ENCODE data around the gene SLC26A3.

The SLC26A3 gene

DNA sequence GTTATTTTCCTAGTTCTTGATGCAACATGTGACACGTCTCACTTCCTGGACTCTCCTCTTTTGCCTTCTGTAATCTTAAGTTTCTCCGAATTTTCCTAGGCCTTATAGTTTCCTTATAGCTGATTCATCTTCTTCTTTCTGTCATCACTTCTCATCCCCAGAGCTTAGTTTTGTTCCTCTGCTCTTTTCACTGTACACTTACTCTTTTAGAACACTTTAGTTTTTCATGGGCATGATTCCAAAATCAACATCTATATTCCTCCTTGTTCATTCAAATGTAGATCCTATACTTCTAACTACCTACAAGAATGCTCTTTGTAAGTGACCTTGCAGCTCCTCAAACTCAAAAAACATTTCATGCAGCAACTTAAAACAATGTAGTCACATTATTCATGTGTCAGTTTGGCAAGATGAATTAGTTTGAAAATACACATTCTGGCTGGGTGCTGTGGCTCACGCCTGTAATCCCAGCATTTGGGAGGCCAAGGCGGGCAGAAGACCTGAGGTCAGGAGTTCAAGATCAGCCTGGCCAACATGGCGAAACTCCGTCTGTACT, 13.1 kb upstream of the SLC26A3 start:
- TF ChIP-seq, protein P1, sequence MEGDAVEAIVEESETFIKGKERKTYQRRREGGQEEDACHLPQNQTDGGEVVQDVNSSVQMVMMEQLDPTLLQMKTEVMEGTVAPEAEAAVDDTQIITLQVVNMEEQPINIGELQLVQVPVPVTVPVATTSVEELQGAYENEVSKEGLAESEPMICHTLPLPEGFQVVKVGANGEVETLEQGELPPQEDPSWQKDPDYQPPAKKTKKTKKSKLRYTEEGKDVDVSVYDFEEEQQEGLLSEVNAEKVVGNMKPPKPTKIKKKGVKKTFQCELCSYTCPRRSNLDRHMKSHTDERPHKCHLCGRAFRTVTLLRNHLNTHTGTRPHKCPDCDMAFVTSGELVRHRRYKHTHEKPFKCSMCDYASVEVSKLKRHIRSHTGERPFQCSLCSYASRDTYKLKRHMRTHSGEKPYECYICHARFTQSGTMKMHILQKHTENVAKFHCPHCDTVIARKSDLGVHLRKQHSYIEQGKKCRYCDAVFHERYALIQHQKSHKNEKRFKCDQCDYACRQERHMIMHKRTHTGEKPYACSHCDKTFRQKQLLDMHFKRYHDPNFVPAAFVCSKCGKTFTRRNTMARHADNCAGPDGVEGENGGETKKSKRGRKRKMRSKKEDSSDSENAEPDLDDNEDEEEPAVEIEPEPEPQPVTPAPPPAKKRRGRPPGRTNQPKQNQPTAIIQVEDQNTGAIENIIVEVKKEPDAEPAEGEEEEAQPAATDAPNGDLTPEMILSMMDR (IDR thresholded peaks at IDR 0.05; ENCODE audit: low read depth, low read length, missing control alignments), result no peak
- DNase-seq (ENCODE audit: low read depth), result no peak
- no peak overlapping the region for H3K4me3 ChIP-seq (ENCODE audit: low read depth, low read length)

DNA sequence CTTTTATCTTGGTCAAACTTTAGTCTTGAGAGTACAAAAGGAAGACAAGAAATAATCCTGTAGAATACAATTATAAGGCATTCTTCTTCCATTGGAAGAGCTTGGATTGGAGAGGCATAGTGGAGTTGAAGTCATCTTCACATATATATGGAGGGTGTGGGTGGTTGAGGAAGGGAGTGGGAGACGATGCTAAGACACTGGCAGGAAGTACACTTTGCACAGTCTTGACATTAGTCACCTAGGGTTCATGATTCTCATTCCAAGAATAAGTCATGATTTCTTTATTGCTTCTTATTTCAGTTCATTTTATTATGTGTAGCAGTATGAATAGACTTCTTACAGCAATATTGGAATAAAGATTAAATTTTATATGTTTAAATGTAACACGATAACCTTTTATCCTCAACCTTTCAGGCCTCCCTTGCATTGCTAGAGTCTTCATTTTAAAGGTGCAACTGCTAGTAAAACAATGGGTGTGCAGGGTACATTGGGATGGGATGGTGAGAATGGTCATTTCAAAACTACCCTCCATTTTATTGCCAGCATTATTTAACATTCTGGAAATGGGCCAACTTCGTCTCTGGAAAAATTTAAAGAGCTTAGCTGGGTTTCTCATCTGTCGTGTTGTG, 12.3 kb upstream of the SLC26A3 start:
- H3K4me3 ChIP-seq (ENCODE audit: low read depth, low read length), result no peak overlapping the region
- no peak for DNase-seq (ENCODE audit: low read depth)
- TF ChIP-seq, protein P1 (IDR thresholded peaks at IDR 0.05; ENCODE audit: low read depth, low read length, missing control alignments), result no peak

DNA sequence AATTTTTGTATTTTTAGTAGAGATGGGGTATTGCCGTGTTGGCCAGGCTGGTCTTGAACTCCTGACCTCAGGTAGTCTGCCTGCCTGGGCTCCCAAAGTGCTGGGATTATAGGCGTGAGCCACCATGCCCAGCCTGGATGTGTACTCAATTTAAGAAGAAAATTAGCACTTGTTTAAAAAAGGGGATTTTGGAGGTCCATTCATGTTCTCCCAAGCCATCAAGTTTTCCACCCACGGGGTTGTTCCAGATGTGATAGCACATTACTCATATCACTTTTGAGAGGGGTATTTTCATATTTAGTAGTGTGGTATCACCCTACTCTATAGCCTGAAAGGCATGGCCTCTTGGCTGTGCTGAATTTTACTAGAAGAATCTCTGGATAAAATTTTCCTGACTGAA, 10.5 kb upstream of the SLC26A3 start:
- no peak for DNase-seq (ENCODE audit: low read depth)
- TF ChIP-seq, protein P1 (IDR thresholded peaks at IDR 0.05; ENCODE audit: low read depth, low read length, missing control alignments), result no peak
- no peak overlapping the region for H3K4me3 ChIP-seq (ENCODE audit: low read depth, low read length)

DNA sequence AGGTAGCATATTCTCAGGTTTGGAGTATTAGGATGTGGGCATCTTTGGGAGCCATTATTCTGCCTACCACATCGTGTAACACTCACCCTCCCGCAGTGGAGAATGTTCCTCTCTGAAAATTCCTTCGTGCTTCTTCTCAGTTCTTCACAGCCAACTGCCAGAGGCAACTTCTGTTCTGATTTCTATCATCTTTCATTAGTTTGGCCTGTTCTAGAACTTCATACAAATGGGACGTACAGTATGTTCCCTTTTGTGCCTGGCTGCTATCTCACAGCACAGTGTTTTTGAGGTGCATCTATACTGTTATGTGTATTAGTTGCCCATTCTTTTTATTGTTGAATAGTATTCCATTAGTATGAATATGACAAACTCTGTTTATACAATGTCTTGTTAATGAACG, 8.9 kb upstream of the SLC26A3 start:
- no peak for DNase-seq (ENCODE audit: low read depth)
- TF ChIP-seq, protein P1 (IDR thresholded peaks at IDR 0.05; ENCODE audit: low read depth, low read length, missing control alignments), result no peak
- H3K4me3 ChIP-seq (ENCODE audit: low read depth, low read length), result no peak overlapping the region

DNA sequence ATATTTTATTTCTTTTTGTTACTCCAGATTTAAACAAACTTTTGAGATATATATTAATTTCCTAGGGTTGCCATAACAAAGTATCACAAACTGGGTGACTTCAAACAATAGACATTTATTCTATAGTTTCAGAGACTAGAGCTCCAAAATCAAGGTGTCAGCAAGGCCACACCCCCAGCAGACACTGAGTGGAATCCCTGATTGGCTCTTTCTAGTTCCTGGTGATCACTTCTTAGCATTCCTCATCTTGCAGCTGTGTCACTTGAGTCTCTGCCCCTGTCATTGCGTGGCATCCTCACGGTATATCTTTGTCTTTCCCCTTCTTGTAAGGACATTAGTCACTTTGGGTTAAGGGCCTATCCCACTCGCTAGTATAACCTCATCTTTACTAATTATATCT, 7.6 kb upstream of the SLC26A3 start:
- TF ChIP-seq, protein P1 (IDR thresholded peaks at IDR 0.05; ENCODE audit: low read depth, low read length, missing control alignments), result no peak
- DNase-seq (ENCODE audit: low read depth), result no peak
- H3K4me3 ChIP-seq (ENCODE audit: low read depth, low read length), result no peak overlapping the region

DNA sequence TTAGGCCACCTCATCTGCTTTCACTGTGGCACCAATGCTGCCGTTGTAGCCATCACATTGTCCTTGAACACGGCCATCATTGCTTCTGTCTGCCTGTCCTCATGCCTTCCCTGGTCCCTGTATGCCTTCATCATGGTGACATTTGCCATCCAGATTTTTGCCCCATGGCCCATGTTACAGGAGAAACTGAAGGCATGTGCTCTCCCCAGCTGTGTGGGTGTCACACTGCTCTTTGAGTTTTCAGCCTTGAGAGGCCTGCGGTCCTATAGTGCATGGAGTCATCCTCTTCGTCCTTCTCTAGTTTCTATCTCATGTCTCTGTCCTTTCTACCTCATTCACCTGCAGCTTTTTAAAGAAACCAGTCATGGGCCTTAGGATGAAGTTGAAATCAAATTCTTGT, 6.2 kb upstream of the SLC26A3 start:
- TF ChIP-seq, protein P1 (IDR thresholded peaks at IDR 0.05; ENCODE audit: low read depth, low read length, missing control alignments), result no peak
- no peak for DNase-seq (ENCODE audit: low read depth)
- H3K4me3 ChIP-seq (ENCODE audit: low read depth, low read length), result no peak overlapping the region
